CD1c-positive myeloid dendritic cell (primary cell): ENCODE data around the gene LAD1.

Experiments used
- DNase-seq: peaks from one replicate; pipeline ENCODE4 v3.0.0-alpha.2; 2016; ENCODE audit errors: extremely low spot score

LAD1 gene

GRCh38 chr1:201363467-201363866, 35.7 kb downstream of the LAD1 start:
- DNase-seq = no peak

DNA sequence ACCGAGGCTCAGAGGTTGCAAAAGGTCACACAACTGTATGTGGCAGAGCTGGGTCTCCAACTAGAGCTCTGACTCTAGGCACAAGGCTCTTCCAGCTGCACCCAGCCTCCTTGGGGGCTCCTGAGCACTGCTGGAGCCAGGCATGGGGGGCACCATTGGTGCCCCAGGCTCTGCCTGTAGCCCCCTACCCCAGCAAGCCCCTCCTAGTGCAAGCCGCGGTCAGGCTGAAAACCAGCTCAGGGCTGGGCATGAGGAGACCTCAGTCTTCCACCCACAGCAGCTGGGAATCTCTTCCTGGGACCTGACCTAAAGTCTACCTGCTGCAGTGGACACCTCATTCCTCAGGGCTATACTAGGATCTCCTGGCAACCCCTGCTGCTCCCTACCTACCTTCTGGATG, 36.2 kb downstream of the LAD1 start:
- no peak for DNase-seq

GRCh38 chr1:201361652-201362504, 37.2 kb downstream of the LAD1 start:
- no peak for DNase-seq

- DNase-seq = no peak
These were observed 38.0 kb downstream of the LAD1 start for GRCh38 chr1:201360901-201361651.

- no peak for DNase-seq
These were observed 38.6 kb downstream of the LAD1 start for GRCh38 chr1:201360486-201360885.

- no peak for DNase-seq
These were observed 39.3 kb downstream of the LAD1 start for GRCh38 chr1:201359873-201360210.

- no peak for DNase-seq
These were observed 39.9 kb downstream of the LAD1 start for GRCh38 chr1:201359031-201359872.

GRCh38 chr1:201358596-201358995, 40.5 kb downstream of the LAD1 start:
- no peak for DNase-seq

- DNase-seq = no peak
These were observed 41.3 kb downstream of the LAD1 start for GRCh38 chr1:201357636-201358348.

DNA sequence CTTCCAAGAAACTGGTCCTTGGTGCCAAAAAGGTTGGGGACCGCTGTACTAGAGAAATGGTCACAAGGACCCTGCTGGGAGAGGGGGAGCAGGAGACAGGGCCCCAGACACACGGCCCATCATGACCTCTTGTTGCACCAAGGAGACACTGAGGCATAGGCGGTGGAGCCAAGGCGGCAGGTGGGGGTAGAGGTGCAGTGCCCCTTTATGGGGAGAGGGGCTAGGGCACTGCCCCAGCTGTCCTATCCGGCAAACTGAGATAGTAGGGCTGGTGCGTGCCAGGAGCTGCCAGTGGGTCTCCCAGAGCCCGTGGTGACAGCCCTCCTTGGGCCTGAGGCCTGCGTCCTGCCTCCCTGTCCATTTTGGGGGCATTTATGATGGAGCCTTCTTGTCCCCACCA, 41.9 kb downstream of the LAD1 start:
- DNase-seq = no peak

DNA sequence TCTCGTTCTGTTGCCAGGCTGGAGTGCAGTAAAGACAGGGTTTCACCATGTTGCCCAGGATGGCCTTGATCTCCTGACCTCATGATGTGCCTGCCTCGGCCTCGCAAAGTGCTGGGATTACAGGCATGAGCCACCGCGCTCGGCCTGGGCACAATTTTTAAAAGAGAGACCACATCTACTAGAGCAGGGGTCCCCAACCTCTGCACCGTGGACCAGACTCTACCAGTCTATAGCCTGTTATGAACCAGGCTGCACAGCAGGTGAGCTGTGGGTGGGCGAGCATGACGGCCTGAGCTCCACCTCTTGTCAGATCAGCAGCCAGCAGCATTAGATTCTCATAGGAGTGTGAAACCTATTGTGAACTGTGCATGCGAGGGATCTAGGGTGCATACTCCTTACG, 42.4 kb downstream of the LAD1 start:
- DNase-seq = no peak

DNA sequence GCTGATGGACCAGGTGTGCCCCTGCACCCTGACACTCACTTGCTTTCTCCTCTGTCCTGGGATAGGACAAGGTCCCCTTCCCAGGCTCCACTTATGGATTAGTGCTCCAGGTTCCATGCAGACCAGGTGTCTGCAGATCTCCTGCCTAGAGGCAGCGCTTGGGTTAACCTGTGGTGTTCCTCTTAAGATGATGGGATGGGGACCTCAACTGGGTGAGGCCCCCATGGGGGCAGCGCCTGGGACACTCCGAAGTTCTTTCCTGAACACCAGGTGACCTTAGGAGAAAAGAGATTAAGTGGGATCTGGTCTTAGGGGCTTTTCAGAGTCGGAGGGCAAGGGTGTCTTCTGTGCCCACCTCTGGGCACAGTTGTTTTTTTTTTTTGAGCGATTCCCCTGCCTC, 42.9 kb downstream of the LAD1 start:
- no peak for DNase-seq

DNA sequence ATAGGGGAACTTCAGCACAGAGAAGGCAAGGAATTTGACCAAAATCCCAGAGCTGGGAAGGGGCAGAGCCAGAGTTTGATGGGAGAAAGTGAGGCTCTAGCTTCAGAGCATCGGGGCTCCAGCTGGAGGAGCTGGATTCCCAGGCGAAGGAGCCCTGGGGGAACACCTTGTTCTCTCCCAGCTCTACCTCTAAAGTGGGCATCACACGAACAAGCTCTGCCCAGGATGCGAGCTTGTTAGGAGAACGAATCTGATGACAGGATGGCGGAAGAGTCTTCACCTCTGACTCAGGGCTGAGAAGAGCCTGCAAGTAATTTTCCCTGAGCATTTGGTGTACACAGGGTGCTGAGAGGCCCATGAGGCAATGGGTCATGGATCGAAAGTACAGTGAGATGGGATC, 43.7 kb downstream of the LAD1 start:
- no peak for DNase-seq

DNA sequence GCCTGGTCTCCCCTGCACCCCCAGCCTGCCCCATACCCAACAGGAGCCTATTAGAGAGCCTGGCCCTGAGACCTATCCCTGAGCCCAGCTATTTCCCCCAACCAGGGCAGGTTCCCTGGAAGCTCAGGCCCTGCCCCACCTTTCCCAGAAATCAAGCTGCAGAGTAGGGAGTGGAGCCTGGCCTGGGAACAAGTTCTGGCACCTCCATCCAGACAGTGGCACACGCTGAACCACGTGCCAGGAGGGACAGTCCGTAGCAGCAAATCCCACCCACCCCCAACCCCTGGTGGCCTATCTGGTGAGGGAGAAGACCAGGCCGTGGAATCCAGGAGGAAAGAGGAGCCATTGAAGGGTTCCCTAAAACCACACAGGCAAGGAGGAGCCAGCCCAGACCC, 44.2 kb downstream of the LAD1 start:
- DNase-seq = no peak

DNA sequence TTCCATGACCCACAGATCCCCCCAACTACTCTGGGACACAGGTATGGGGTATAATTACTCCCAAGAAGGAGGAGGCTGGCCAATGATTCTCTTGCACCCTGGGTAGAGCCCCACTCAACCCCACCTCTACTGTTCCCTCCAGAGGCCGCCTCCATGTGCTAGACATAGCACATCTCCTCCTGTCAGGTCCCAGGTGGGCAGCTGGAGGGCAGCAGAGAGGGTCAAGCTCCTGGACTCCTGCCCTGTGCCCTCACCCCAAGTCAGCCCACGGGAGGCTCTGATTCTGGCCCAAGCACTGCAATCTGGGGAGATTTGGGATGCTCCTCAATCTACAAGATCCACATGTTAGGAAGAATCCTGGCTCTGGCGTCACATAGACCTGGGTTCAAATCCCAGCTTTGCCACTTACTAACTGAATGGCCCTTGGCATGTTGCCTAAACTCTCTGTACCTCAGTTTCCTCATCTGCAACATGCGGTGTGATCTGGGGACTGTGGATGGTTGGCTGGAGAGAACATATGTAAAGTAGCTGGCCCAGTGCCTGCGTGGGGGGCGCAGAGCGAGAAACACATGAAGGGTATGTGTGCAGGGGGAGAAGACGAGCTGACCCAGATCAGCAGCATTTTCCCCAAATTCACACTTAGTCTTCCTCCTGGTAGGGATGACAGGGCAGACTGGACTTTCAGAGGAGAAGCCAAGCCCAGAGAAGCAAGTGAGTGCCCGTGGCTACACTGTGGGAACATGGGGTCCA, 44.8 kb downstream of the LAD1 start:
- DNase-seq = no peak

DNA sequence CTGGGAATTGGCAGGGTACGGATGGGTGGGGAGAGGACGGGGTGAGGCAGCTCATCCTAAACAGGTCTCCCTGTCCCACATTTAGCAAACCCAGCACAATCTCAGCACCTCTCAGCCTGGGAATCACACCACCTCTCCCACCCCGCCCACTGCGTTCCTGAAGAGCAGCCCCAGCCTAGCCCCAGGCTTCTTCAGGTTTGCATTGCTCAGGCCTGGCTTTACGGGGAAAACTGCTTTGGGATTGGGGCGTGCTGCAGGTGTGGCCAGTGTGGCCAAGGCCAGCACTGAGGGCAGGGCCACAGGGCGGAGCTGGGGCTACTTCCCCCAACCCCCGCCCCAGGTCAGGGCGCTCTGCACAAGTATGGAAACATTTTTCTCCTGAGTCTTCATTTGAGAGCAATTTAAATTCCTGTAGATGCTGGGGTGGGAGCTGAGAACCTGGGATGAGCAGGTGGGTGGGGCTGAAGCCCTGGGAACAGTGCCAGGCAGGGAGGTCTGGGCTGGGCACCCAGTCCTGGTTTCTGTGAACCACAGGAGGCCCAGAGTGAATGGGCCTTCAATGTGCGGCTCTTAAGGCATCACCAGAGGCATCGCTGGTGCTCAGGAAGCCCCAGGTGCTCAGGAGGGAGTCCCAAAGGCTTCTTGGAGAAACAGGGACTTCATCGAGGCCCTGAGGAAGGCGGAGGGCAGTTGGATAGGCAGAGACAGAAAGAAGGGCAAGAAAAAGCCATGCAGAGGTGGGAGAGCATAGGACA, 45.8 kb downstream of the LAD1 start:
- DNase-seq = no peak

- DNase-seq = no peak
These were observed 47.5 kb downstream of the LAD1 start for GRCh38 chr1:201351617-201352016.

- no peak for DNase-seq
These were observed 48.2 kb downstream of the LAD1 start for GRCh38 chr1:201350884-201351283.

DNA sequence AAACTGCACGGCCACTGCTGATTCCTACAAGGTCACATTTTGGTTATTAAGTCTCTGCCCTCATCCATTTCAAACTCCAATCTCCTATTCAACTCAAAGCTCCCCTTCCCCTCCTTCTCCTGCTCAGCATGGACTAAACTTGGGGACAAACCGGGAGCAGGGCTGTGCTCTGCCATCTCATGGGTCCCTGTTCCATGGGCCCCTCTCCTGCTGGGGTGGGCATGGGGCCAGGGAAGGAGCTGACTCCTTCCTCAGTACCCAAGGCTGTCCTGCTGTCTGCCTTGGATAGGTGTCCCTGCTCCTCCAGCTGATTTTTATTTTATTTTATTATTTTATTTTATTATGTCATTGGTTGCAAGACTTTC, 48.8 kb downstream of the LAD1 start:
- no peak for DNase-seq

- DNase-seq = no peak
These were observed 50.0 kb downstream of the LAD1 start for GRCh38 chr1:201349092-201349491.

DNA sequence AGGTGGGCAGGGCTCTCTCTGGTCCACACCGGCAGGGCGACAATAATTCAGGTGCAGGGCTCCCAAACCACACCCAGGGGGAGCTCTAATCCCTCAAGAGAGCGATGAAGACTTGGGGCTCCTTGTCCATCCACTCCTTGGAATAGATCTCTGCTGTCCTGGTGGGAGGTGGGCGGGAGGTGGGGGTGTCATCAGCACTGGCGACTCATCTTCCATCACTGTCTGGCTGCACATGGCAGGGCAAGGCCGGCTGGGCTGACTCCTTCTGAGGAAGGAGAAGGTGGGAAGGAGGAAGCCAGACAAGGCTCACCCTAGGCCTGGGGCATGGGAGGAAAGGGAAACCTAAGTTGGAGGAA, 50.9 kb downstream of the LAD1 start:
- peak; percentile 35 for DNase-seq
